GM18858 (cell line): Measurements from ENCODE around the gene BRSK1.

Source experiments
- ATAC-seq: cut with Tn5 transposase; IDR thresholded peaks from one replicate; pipeline ENCODE4 v1.9.1; 2021; ENCODE audit not compliant: unreplicated experiment

Gene BRSK1

GRCh38 chr19:55273978-55274707 lies 9.7 kb upstream of the BRSK1 start:
- no peak for ATAC-seq

GRCh38 chr19:55275851-55276719 lies 7.7 kb upstream of the BRSK1 start:
- ATAC-seq: peak; percentile 66

- ATAC-seq: no peak
Measured at GRCh38 chr19:55276720-55277430, 6.9 kb upstream of the BRSK1 start.

- ATAC-seq: no peak
Measured at GRCh38 chr19:55277494-55277893, 6.3 kb upstream of the BRSK1 start.

GRCh38 chr19:55278391-55279135 lies 5.2 kb upstream of the BRSK1 start:
- ATAC-seq: no peak

GRCh38 chr19:55279340-55279739 lies 4.5 kb upstream of the BRSK1 start:
- ATAC-seq: no peak

- peak; percentile 31 for ATAC-seq
Measured at GRCh38 chr19:55279770-55280643, 3.8 kb upstream of the BRSK1 start, which contains the start of gene HSPBP1. HSPBP1 (minus strand) TSS chr19:55280110; CDS start chr19:55279608, 502 bp downstream.

GRCh38 chr19:55284405-55285058 lies 735 bp downstream of the BRSK1 start:
- ATAC-seq: no peak

- ATAC-seq: no peak
Measured at GRCh38 chr19:55285229-55285890, 1.6 kb downstream of the BRSK1 start.

- ATAC-seq: no peak
Measured at GRCh38 chr19:55287361-55288079, 3.7 kb downstream of the BRSK1 start.

- no peak for ATAC-seq
Measured at GRCh38 chr19:55289117-55289796, 5.5 kb downstream of the BRSK1 start.

- ATAC-seq: no peak
Measured at GRCh38 chr19:55297267-55297666, 13.5 kb downstream of the BRSK1 start.

- no peak for ATAC-seq
Measured at GRCh38 chr19:55299991-55300390, 16.2 kb downstream of the BRSK1 start.

GRCh38 chr19:55300886-55301458 lies 17.2 kb downstream of the BRSK1 start:
- no peak for ATAC-seq

GRCh38 chr19:55301459-55302317 lies 17.9 kb downstream of the BRSK1 start:
- peak; percentile 55 for ATAC-seq

GRCh38 chr19:55302318-55302703 lies 18.5 kb downstream of the BRSK1 start:
- no peak for ATAC-seq
